ENCODE results near the gene SCN2B.

GRCh38 chr11:118170882-118171268, 5.6 kb downstream of the SCN2B start:
- TF ChIP-seq CTCF (conservative IDR thresholded peaks at IDR 0.05; ENCODE audit: low read length) (no peak), EZH2phosphoT487 (IDR thresholded peaks at IDR 0.05; ENCODE audit: borderline replicate concordance) (no peak)

Data from Loucy (cell line).